Lower leg skin (tissue), 3 donors: Measurements from ENCODE around the gene KIF25.

Experiments used
- POLR2A ChIP-seq, 2 donors: fragments of 450-650 bp; IDR thresholded peaks; one replicate each; pipeline ENCODE4 v1.6.1; 2016 to 2017; ENCODE audit warnings: antibody characterized with exemption in 2 of 2, mild to moderate bottlenecking in 1 of 2, moderate library complexity in 1 of 2
- TF ChIP-seq, protein P1 (sequence below), 3 donors: fragments of 450-650 bp; IDR thresholded peaks; one replicate each; pipeline ENCODE4 v1.5.1; 2016; ENCODE audit warnings: antibody characterized with exemption in 3 of 3, mild to moderate bottlenecking in 3 of 3, moderate library complexity in 2 of 3

DNA sequence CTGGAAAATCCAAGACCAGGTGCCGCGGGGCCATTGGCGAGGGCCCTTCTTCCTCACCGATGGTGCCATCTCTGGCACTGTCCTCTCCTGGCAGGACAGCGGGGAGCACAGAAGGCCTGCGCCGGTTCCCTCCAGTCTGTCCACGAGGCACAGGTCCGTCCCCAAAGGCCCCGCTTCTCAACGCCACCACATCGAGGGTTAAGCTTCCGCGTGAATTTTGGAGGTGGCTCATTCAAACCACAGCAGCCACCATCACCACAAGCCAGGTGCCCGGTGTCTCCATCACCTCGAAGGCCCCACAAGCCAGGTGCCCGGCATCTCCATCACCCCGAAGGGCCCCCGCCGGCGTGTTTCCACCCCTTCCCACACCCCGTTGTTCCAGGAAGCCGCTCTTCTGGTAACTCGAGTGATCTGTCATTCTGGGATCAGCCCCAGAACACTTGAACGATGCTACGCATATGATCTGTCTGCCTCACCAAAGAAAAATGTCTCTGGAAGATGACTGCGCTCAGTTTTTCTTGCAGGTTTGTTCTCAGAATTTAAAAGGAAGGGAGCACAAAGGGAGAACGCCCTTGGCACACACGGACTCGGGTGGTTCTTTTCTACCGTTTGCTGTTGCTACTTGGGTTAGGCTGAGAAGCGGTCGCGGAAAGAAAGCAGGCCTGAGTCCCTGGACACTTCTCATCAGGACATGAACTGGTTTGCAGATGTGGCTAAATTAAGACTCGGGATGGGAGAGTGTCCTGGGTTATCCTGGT is 9.9 kb upstream of the KIF25 start:
- no peak for TF ChIP-seq POLR2A (IDR thresholded peaks at IDR 0.05)
- TF ChIP-seq, protein P1, sequence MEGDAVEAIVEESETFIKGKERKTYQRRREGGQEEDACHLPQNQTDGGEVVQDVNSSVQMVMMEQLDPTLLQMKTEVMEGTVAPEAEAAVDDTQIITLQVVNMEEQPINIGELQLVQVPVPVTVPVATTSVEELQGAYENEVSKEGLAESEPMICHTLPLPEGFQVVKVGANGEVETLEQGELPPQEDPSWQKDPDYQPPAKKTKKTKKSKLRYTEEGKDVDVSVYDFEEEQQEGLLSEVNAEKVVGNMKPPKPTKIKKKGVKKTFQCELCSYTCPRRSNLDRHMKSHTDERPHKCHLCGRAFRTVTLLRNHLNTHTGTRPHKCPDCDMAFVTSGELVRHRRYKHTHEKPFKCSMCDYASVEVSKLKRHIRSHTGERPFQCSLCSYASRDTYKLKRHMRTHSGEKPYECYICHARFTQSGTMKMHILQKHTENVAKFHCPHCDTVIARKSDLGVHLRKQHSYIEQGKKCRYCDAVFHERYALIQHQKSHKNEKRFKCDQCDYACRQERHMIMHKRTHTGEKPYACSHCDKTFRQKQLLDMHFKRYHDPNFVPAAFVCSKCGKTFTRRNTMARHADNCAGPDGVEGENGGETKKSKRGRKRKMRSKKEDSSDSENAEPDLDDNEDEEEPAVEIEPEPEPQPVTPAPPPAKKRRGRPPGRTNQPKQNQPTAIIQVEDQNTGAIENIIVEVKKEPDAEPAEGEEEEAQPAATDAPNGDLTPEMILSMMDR (IDR thresholded peaks at IDR 0.05): no peak
